K562 (cell line): ENCODE measurements around the gene POU3F1. TPM values are rescaled to one million over a fixed set of nuclear protein-coding genes. Genes with fewer than 3 reads are reported as not detected.

Source experiments
- DPF2 ChIP-seq: fragments of 450-650 bp; IDR thresholded peaks from 2 replicates; pipeline ENCODE4 v1.6.1; 2016
- EZH2 ChIP-seq: IDR thresholded peaks from 2 replicates; pipeline ENCODE4 v1.6.1; 2012; ENCODE audit warnings: low read depth, mild to moderate bottlenecking, inconsistent platforms, low read length, borderline replicate concordance
- HNRNPH1 ChIP-seq: fragments of 200-400 bp; formaldehyde crosslinking; optimal IDR thresholded peaks from 2 replicates; pipeline ENCODE3; 2017; ENCODE audit warnings: low read depth, mild to moderate bottlenecking, low read length, moderate library complexity
- HNRNPK ChIP-seq: fragments of 200-400 bp; formaldehyde crosslinking; IDR thresholded peaks from one replicate; pipeline ENCODE4 v1.6.1; 2018; ENCODE audit warnings: mild to moderate bottlenecking, low read depth, low read length; ENCODE audit not compliant: poor library complexity, severe bottlenecking
- MED1 ChIP-seq: sonication (generic); formaldehyde crosslinking; IDR thresholded peaks from 2 replicates; pipeline ENCODE4 v1.8.1; 2023; ENCODE audit warnings: missing genetic modification reagents, borderline replicate concordance
- PML ChIP-seq: IDR thresholded peaks from 2 replicates; pipeline ENCODE4 v1.6.1; 2012; ENCODE audit warnings: low read length, inconsistent platforms
- RBM17 ChIP-seq: fragments of 200-400 bp; formaldehyde crosslinking; IDR thresholded peaks from 2 replicates; pipeline ENCODE4 v1.6.1; 2017; ENCODE audit warnings: low read depth, mild to moderate bottlenecking, low read length, borderline replicate concordance
- RBM22 ChIP-seq: fragments of 200-400 bp; formaldehyde crosslinking; IDR thresholded peaks from 2 replicates; pipeline ENCODE4 v1.6.1; 2018; ENCODE audit warnings: low read length, low read depth; ENCODE audit not compliant: poor library complexity, severe bottlenecking
- RHOXF2B ChIP-seq: fragments of 250-450 bp; sonication (Bioruptor Pico); conservative IDR thresholded peaks from 2 replicates; pipeline ENCODE4 v1.5.1; 2021
- SAFB ChIP-seq: fragments of 200-400 bp; formaldehyde crosslinking; IDR thresholded peaks from 2 replicates; pipeline ENCODE4 v1.6.1; 2017; ENCODE audit warnings: low read depth, low read length, borderline replicate concordance
- ZFP36 ChIP-seq: fragments of 150-350 bp; IDR thresholded peaks from 2 replicates; pipeline ENCODE4 v1.6.1; 2018; ENCODE audit warnings: low read length, low read depth; ENCODE audit not compliant: partially characterized antibody
- ZNF384 ChIP-seq: IDR thresholded peaks from 2 replicates; pipeline ENCODE4 v1.6.1; 2012; ENCODE audit warnings: low read depth, low read length, improper control_type of control experiment
- ZNF408 ChIP-seq: fragments of 250-450 bp; sonication (Bioruptor Pico); IDR thresholded peaks from 2 replicates; pipeline ENCODE4 v1.4.0; 2020; ENCODE audit warnings: low read depth, mild to moderate bottlenecking, moderate library complexity
- ZNF778 ChIP-seq: fragments of 450-650 bp; formaldehyde crosslinking; IDR thresholded peaks from 2 replicates; pipeline ENCODE4 v1.4.0; 2020; ENCODE audit warnings: mild to moderate bottlenecking, moderate library complexity
- polyA plus RNA-seq, 8 experiments: library from polyadenylated mRNA; depleted of rRNA in 4 of 8; stranded (reverse) in 5 of 8; unstranded in 3 of 8; fragments of >200 nt; fragmentation: Nextera tagmentation in 2 of 8; fragmentation: Illumina TruSeq in 1 of 8; extraction: Ambion mirVana in 2 of 8; extraction: Trizol in 1 of 8; gene quantifications; 2 replicates each; pipeline versions ENCODE4 v1.2.1 to v1.2.3, GENCODE V29; 2011 to 2014; ENCODE audit warnings: inconsistent platforms in 1 of 8, missing spikeins in 1 of 8
- total RNA-seq, 7 experiments: library from RNA; depleted of rRNA in 6 of 7; stranded (reverse); fragments of >200 nt in 6 of 7; fragmentation: Illumina TruSeq in 2 of 7; extraction: Trizol in 2 of 7; gene quantifications; 2 replicates each; pipeline versions ENCODE4 v1.2.1 to v1.2.3, GENCODE V29; 2011 to 2021; ENCODE audit warnings: low replicate concordance in 1 of 7
- TF ChIP-seq, protein P1 (sequence below): fragments of 250-450 bp; sonication (Bioruptor Pico); IDR thresholded peaks from 2 replicates; pipeline ENCODE4 v1.8.0; 2021; ENCODE audit warnings: mild to moderate bottlenecking, moderate library complexity
- TF ChIP-seq, protein P2 (sequence below): IDR thresholded peaks from 2 replicates; pipeline ENCODE4 v1.6.1; 2016; ENCODE audit warnings: missing genetic modification characterization, missing compliant biosample characterization
- TF ChIP-seq, protein P3 (sequence below): sonication (generic); formaldehyde crosslinking; IDR thresholded peaks from 2 replicates; pipeline ENCODE4 v1.8.0; 2022; ENCODE audit warnings: mild to moderate bottlenecking, missing genetic modification reagents
- TF ChIP-seq, protein P4 (sequence below), 2 experiments: fragments of 450-650 bp; conservative IDR thresholded peaks; 2 replicates each; pipeline ENCODE4 v1.6.1; 2017; ENCODE audit warnings: mild to moderate bottlenecking in 2 of 2, moderate library complexity in 2 of 2

Gene POU3F1
- total and polyA plus RNA-seq, 9 of the 15 experiments (the other 6 are each of a cell fraction or from before 2014, with no cell fraction given), result 0.09 TPM; not detected in 8

DNA sequence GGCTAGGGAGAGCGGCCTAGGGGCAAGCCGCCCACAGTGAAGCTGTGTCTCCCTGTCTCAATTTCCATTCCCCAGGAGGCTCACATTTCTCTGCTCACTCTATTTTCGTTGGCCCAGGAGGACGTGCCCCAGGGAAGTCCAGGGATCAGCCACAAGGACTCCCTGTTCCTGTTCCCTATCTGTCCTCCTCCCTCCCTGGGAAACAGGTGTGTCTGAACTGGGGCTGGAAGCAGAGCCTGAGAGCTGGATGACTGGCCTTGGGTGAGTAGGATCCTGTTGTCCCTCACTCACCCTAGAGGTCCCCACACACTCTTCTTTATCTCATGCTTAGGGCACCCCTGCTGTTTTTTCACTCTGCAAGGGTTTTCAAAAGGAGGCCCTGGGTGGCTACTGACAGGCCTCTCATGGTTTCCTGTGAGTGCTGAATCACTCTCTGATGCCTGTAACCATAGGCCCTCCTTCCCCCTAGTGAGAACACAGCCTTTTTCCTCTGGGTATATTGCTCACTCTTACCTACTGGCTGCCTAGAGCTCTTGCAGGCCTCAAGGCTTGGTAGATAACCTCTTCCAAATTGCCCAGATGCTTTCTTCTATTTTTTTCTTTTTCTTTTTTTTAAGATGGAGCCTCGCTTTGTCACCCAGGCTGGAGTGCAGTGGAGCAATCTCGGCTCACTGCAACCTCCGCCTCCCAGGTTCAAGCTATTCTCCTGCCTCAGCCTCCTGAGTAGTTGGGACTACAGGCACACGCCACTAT is 37.3 kb downstream of the POU3F1 start (continued):
- no peak for TF ChIP-seq SAFB
- TF ChIP-seq RBM22, result no peak
- TF ChIP-seq, protein P1, sequence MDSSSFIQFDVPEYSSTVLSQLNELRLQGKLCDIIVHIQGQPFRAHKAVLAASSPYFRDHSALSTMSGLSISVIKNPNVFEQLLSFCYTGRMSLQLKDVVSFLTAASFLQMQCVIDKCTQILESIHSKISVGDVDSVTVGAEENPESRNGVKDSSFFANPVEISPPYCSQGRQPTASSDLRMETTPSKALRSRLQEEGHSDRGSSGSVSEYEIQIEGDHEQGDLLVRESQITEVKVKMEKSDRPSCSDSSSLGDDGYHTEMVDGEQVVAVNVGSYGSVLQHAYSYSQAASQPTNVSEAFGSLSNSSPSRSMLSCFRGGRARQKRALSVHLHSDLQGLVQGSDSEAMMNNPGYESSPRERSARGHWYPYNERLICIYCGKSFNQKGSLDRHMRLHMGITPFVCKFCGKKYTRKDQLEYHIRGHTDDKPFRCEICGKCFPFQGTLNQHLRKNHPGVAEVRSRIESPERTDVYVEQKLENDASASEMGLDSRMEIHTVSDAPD (CRISPR knock-in tag), result no peak
- TF ChIP-seq RHOXF2B (CRISPR knock-in tag), result no peak
- peak; percentile 24 for TF ChIP-seq ZFP36
- TF ChIP-seq, protein P2, sequence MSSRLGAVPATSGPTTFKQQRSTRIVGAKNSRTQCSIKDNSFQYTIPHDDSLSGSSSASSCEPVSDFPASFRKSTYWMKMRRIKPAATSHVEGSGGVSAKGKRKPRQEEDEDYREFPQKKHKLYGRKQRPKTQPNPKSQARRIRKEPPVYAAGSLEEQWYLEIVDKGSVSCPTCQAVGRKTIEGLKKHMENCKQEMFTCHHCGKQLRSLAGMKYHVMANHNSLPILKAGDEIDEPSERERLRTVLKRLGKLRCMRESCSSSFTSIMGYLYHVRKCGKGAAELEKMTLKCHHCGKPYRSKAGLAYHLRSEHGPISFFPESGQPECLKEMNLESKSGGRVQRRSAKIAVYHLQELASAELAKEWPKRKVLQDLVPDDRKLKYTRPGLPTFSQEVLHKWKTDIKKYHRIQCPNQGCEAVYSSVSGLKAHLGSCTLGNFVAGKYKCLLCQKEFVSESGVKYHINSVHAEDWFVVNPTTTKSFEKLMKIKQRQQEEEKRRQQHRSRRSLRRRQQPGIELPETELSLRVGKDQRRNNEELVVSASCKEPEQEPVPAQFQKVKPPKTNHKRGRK (tag), result no peak
- TF ChIP-seq, protein P3, sequence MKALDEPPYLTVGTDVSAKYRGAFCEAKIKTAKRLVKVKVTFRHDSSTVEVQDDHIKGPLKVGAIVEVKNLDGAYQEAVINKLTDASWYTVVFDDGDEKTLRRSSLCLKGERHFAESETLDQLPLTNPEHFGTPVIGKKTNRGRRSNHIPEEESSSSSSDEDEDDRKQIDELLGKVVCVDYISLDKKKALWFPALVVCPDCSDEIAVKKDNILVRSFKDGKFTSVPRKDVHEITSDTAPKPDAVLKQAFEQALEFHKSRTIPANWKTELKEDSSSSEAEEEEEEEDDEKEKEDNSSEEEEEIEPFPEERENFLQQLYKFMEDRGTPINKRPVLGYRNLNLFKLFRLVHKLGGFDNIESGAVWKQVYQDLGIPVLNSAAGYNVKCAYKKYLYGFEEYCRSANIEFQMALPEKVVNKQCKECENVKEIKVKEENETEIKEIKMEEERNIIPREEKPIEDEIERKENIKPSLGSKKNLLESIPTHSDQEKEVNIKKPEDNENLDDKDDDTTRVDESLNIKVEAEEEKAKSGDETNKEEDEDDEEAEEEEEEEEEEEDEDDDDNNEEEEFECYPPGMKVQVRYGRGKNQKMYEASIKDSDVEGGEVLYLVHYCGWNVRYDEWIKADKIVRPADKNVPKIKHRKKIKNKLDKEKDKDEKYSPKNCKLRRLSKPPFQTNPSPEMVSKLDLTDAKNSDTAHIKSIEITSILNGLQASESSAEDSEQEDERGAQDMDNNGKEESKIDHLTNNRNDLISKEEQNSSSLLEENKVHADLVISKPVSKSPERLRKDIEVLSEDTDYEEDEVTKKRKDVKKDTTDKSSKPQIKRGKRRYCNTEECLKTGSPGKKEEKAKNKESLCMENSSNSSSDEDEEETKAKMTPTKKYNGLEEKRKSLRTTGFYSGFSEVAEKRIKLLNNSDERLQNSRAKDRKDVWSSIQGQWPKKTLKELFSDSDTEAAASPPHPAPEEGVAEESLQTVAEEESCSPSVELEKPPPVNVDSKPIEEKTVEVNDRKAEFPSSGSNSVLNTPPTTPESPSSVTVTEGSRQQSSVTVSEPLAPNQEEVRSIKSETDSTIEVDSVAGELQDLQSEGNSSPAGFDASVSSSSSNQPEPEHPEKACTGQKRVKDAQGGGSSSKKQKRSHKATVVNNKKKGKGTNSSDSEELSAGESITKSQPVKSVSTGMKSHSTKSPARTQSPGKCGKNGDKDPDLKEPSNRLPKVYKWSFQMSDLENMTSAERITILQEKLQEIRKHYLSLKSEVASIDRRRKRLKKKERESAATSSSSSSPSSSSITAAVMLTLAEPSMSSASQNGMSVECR, result no peak
- TF ChIP-seq ZNF384, result peak; percentile 81
- peak; percentile 90 for TF ChIP-seq DPF2
- TF ChIP-seq ZNF408 (CRISPR knock-in tag), result no peak
- TF ChIP-seq MED1 (CRISPR knock-in tag), result no peak
- no peak for TF ChIP-seq EZH2
- TF ChIP-seq ZNF778 (CRISPR knock-in tag), result no peak
- TF ChIP-seq, protein P4, sequence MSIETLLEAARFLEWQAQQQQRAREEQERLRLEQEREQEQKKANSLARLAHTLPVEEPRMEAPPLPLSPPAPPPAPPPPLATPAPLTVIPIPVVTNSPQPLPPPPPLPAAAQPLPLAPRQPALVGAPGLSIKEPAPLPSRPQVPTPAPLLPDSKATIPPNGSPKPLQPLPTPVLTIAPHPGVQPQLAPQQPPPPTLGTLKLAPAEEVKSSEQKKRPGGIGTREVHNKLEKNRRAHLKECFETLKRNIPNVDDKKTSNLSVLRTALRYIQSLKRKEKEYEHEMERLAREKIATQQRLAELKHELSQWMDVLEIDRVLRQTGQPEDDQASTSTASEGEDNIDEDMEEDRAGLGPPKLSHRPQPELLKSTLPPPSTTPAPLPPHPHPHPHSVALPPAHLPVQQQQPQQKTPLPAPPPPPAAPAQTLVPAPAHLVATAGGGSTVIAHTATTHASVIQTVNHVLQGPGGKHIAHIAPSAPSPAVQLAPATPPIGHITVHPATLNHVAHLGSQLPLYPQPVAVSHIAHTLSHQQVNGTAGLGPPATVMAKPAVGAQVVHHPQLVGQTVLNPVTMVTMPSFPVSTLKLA (conservative IDR thresholded peaks at IDR 0.05), result peak in 1 of 2 experiments; percentile 66; a peak in 2 of 4 replicates
- no peak for TF ChIP-seq PML
- no peak for TF ChIP-seq HNRNPK
- TF ChIP-seq RBM17, result no peak
- no peak for TF ChIP-seq HNRNPH1
